Activated T-helper 1 cell treated with anti-CD3 and anti-CD28 coated beads, Interleukin-2, amount 50 U/mL, for 16 hours (primary cell): ENCODE measurements around the gene CHIC2.

Experiments used
- DNase-seq, 2 donors: peaks; one replicate each; pipeline ENCODE4 v3.0.0-alpha.2; 2020; ENCODE audit warnings: low read depth in 1 of 2, low spot score in 1 of 2

CHIC2 gene

GRCh38 chr4:54011201-54011600 lies 53.2 kb downstream of the CHIC2 start:
- no peak for DNase-seq

GRCh38 chr4:54006755-54007154 lies 57.6 kb downstream of the CHIC2 start:
- DNase-seq, result no peak

- DNase-seq, result no peak
These were observed 58.9 kb downstream of the CHIC2 start for GRCh38 chr4:54005475-54005874.

- DNase-seq, result no peak
These were observed 59.9 kb downstream of the CHIC2 start for GRCh38 chr4:54004463-54004862.

GRCh38 chr4:54001668-54002365 lies 62.6 kb downstream of the CHIC2 start:
- no peak for DNase-seq

- DNase-seq, result no peak
These were observed 66.5 kb downstream of the CHIC2 start for GRCh38 chr4:53997898-53998297.

GRCh38 chr4:53994382-53995102 lies 69.9 kb downstream of the CHIC2 start:
- DNase-seq, result no peak

GRCh38 chr4:53992785-53993184 lies 71.6 kb downstream of the CHIC2 start:
- DNase-seq, result no peak

- no peak for DNase-seq
These were observed 72.6 kb downstream of the CHIC2 start for GRCh38 chr4:53991821-53992220.

- DNase-seq, result no peak
These were observed 73.8 kb downstream of the CHIC2 start for GRCh38 chr4:53990641-53991040.

- DNase-seq, result no peak
These were observed 76.6 kb downstream of the CHIC2 start for GRCh38 chr4:53987761-53988171.

GRCh38 chr4:53986062-53986461 lies 78.3 kb downstream of the CHIC2 start:
- DNase-seq, result no peak

- no peak for DNase-seq
These were observed 82.8 kb downstream of the CHIC2 start for GRCh38 chr4:53981567-53981966.

- no peak for DNase-seq
These were observed 83.3 kb downstream of the CHIC2 start for GRCh38 chr4:53981066-53981465.

GRCh38 chr4:53974561-53974960 lies 89.8 kb downstream of the CHIC2 start:
- DNase-seq, result no peak

GRCh38 chr4:53967986-53968385 lies 96.4 kb downstream of the CHIC2 start:
- DNase-seq, result no peak

- no peak for DNase-seq
These were observed 100.6 kb downstream of the CHIC2 start for GRCh38 chr4:53963781-53964180.

GRCh38 chr4:53963336-53963735 lies 101.1 kb downstream of the CHIC2 start:
- no peak for DNase-seq

GRCh38 chr4:53962516-53963225 lies 101.7 kb downstream of the CHIC2 start:
- no peak for DNase-seq

- DNase-seq, result no peak
These were observed 103.1 kb downstream of the CHIC2 start for GRCh38 chr4:53961351-53961750.

- no peak for DNase-seq
These were observed 103.6 kb downstream of the CHIC2 start for GRCh38 chr4:53960843-53961242.
